ENCODE results near the gene MMP24. TPM values are rescaled to one million over a fixed set of nuclear protein-coding genes. Genes with fewer than 3 reads are reported as not detected.

Gene MMP24
- total RNA-seq, 1 experiment from 2014 or later = 23.0 TPM

DNA sequence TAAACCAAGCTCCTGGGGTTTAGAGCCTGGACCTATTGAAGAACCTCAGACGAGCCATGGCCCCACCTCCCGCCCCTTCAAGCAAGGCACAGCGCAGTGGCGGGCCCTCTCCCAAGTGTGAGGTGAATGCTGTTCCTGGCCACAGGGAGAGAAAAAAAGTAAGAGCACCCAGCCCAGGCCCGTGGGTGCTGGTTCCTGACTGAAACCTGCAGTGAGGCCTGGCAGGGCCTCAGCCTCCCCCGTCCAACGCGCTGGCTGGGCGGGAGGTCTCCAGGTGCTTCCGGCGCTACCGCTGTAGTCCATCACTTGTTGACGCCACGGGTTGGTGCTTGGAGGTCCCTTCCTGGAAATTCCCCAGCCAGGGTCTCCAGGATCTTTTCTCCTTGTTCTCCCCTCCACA is 71.2 kb downstream of the MMP24 start:
- Histone ChIP-seq H3K79me2 (ENCODE audit: insufficient read depth, low read length) (no peaks in the 10 kb centered on the region), H3K79me1 (ENCODE audit: insufficient read depth, low read depth, low read length, poor library complexity, severe bottlenecking) (no peaks in the 10 kb centered on the region), H2AFZ (ENCODE audit: low read length) (no peak overlapping the region), H4K8ac (replicated peaks; ENCODE audit: insufficient read length, low read depth, low read length) (no peak overlapping the region), H3K23me2 (ENCODE audit: insufficient read length, low read depth, low read length, poor library complexity, severe bottlenecking) (no peaks in the 10 kb centered on the region), H2AK5ac (ENCODE audit: insufficient read length, low read length) (no peak overlapping the region), H3K4ac (ENCODE audit: low read depth, low read length) (no peak overlapping the region), H2BK15ac (ENCODE audit: low read depth, low read length) (no peak overlapping the region), H4K91ac (ENCODE audit: insufficient read length, low read depth, low read length) (no peak overlapping the region), H2BK20ac (ENCODE audit: low read depth, low read length, poor library complexity, severe bottlenecking) (no peak overlapping the region), H3K27me3 (ENCODE audit: insufficient read depth, low read length) (no peaks in the 10 kb centered on the region), H3K14ac (ENCODE audit: insufficient read depth, low read length) (no peak overlapping the region), H3K9me3 (ENCODE audit: control insufficient read depth, low read depth, low read length) (no peaks in the 10 kb centered on the region), H3K18ac (ENCODE audit: insufficient read length, low read depth, low read length) (no peak overlapping the region), H2BK12ac (ENCODE audit: insufficient read length, low read depth, low read length) (no peak overlapping the region), H4K5ac (ENCODE audit: insufficient read length, low read depth, low read length) (no peak overlapping the region), H3T11ph (ENCODE audit: low read length) (no peak overlapping the region), H3K27ac (ENCODE audit: insufficient read length, low read depth, low read length) (no peak overlapping the region), H3K4me2 (ENCODE audit: insufficient read depth, insufficient read length, low read length) (no peak overlapping the region), H4K20me1 (ENCODE audit: control insufficient read depth, insufficient read depth, insufficient read length) (no peaks in the 10 kb centered on the region), H3K9ac (ENCODE audit: extremely low read depth, insufficient read length, low read length) (no peak overlapping the region), H2BK120ac (ENCODE audit: low read depth, low read length, poor library complexity, severe bottlenecking) (no peak overlapping the region), H3K23ac (ENCODE audit: insufficient read length, low read depth, low read length) (no peak overlapping the region), H2BK5ac (ENCODE audit: insufficient read length, low read length) (no peak overlapping the region), H3K4me1 (ENCODE audit: insufficient read depth, low read length) (no peaks in the 10 kb centered on the region; the same call in 1 of the 2 replicates), H3K56ac (ENCODE audit: insufficient read length, low read depth, low read length) (no peak overlapping the region)
- no peak for DNase-seq
- Mint-ChIP-seq H3K4me1 (peaks cover 4 to 5% of the 10 kb centered on the region in 2 experiments; a peak in 3 of 4 replicates), H3K27ac (no peak overlapping the region), H3K9me3 (no peaks in the 10 kb centered on the region; a peak in 1 of 5 replicates), H3K36me3 (ENCODE audit: insufficient read depth in 1 of 3, low read depth in 3 of 3) (no peaks in the 10 kb centered on the region), H3K27me3 (ENCODE audit: low read depth) (peaks cover 12% of the 10 kb centered on the region), H3K4me3 (no peak overlapping the region)
- no CpG with 5 or more reads among the region's 14 CpGs for WGBS (ENCODE audit: extremely low coverage, insufficient read length, low lambda C conversion rate)
- TF ChIP-seq, protein P1, sequence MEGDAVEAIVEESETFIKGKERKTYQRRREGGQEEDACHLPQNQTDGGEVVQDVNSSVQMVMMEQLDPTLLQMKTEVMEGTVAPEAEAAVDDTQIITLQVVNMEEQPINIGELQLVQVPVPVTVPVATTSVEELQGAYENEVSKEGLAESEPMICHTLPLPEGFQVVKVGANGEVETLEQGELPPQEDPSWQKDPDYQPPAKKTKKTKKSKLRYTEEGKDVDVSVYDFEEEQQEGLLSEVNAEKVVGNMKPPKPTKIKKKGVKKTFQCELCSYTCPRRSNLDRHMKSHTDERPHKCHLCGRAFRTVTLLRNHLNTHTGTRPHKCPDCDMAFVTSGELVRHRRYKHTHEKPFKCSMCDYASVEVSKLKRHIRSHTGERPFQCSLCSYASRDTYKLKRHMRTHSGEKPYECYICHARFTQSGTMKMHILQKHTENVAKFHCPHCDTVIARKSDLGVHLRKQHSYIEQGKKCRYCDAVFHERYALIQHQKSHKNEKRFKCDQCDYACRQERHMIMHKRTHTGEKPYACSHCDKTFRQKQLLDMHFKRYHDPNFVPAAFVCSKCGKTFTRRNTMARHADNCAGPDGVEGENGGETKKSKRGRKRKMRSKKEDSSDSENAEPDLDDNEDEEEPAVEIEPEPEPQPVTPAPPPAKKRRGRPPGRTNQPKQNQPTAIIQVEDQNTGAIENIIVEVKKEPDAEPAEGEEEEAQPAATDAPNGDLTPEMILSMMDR (conservative IDR thresholded peaks at IDR 0.05) = no peak
